Mammary epithelial cell (primary cell): ENCODE measurements around the gene SCNN1G.

Experiments
- EZH2 ChIP-seq: IDR thresholded peaks from 2 replicates; pipeline ENCODE4 v1.6.1; 2012; ENCODE audit warnings: low read length, inconsistent platforms, borderline replicate concordance
- TF ChIP-seq, protein P1 (sequence below), 2 donors: IDR thresholded peaks in 1 of 2; conservative IDR thresholded peaks in 1 of 2; 2 replicates each; pipeline ENCODE4 v1.5.1; 2011 to 2012; ENCODE audit warnings: inconsistent platforms in 2 of 2, low read length in 2 of 2, mild to moderate bottlenecking in 2 of 2, control low read depth in 1 of 2, low read depth in 1 of 2; ENCODE audit not compliant: insufficient read depth in 1 of 2; ENCODE audit errors: extremely low read depth in 1 of 2

DNA sequence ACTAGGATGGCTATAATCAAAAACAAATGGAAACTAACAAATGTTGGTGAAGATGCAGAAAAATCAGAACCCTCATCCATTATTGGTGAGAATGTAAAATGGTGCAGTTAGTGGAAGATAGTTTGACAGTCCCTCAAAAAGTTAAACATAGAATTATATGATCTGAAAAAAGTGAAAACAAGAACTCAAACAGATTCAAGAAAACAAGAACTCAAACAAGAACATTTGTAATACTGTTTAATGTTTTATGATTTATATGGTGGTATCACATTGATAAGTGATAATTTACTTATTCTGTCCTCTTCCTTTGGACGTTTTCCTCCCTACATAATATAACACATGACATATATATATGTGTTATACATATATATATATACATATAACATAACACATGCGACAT, 45.3 kb upstream of the SCNN1G start:
- no peak for TF ChIP-seq EZH2
- TF ChIP-seq, protein P1, sequence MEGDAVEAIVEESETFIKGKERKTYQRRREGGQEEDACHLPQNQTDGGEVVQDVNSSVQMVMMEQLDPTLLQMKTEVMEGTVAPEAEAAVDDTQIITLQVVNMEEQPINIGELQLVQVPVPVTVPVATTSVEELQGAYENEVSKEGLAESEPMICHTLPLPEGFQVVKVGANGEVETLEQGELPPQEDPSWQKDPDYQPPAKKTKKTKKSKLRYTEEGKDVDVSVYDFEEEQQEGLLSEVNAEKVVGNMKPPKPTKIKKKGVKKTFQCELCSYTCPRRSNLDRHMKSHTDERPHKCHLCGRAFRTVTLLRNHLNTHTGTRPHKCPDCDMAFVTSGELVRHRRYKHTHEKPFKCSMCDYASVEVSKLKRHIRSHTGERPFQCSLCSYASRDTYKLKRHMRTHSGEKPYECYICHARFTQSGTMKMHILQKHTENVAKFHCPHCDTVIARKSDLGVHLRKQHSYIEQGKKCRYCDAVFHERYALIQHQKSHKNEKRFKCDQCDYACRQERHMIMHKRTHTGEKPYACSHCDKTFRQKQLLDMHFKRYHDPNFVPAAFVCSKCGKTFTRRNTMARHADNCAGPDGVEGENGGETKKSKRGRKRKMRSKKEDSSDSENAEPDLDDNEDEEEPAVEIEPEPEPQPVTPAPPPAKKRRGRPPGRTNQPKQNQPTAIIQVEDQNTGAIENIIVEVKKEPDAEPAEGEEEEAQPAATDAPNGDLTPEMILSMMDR (conservative IDR thresholded peaks at IDR 0.05 in 1 of 2, IDR thresholded peaks at IDR 0.05 in 1 of 2; ENCODE audit: extremely low read depth in 1 of 2, insufficient read depth in 1 of 2, low read depth in 1 of 2, low read length in 2 of 2), result no peak
